Colonic mucosa (tissue), 4 donors: ENCODE data around the gene DNAH17. TPM values are rescaled to one million over a fixed set of nuclear protein-coding genes. Genes with fewer than 3 reads are reported as not detected.

Experiments
- DNase-seq: peaks from one replicate; pipeline ENCODE4 v3.0.0-alpha.2; 2020
- H3K27ac ChIP-seq: fragments of 200-600 bp; one replicate; pipeline ENCODE4 v1.8.0; 2021
- H3K27me3 ChIP-seq: fragments of 200-600 bp; one replicate; pipeline ENCODE4 v1.8.0; 2021
- H3K36me3 ChIP-seq: fragments of 200-600 bp; one replicate; pipeline ENCODE4 v1.8.0; 2021
- H3K4me1 ChIP-seq: fragments of 200-600 bp; one replicate; pipeline ENCODE4 v1.8.0; 2021; ENCODE audit warnings: mild to moderate bottlenecking
- H3K4me3 ChIP-seq: fragments of 200-600 bp; one replicate; pipeline ENCODE4 v1.8.0; 2021
- H3K9ac ChIP-seq, 2 donors: one replicate each; pipeline ENCODE4 v1.7.0; 2013; ENCODE audit warnings: control low read depth in 2 of 2, low read depth in 2 of 2, low read length in 2 of 2
- H3K9me3 ChIP-seq: fragments of 200-600 bp; one replicate; pipeline ENCODE4 v1.8.0; 2021
- CTCF ChIP-seq: fragments of 200-600 bp; IDR thresholded peaks from one replicate; pipeline ENCODE4 v1.8.0; 2022; ENCODE audit warnings: antibody characterized with exemption, mild to moderate bottlenecking
- intact Hi-C: fragments of 100-400 bp; cut with DNase I; formaldehyde crosslinking; loops from one replicate; pipeline ENCODE4 v1.14.1; 2022
- total RNA-seq, 2 donors: library from RNA; stranded (reverse); fragmentation: NEBNext Ultra II Directional in 1 of 2; extraction: Animal tissue kit (Norgen Biotek cat#: 25700) in 1 of 2; gene quantifications; one replicate each; pipeline ENCODE4 v1.2.1, GENCODE V29; 2021
- donor health status: healthy.
- donor health status: DM: no; HTN: no; CAD: no.
- donor health status: DM: no; HTN: no; CAD: no.

The DNAH17 gene
- total RNA-seq, 2 donors from 2014 or later, result 0.05 to 0.19 TPM

- no peak overlapping the region for H3K9ac ChIP-seq
- H3K9me3 ChIP-seq, result no peaks in the 10 kb centered on the region
- DNase-seq, result no peak
- no peaks in the 10 kb centered on the region for H3K36me3 ChIP-seq
- H3K27me3 ChIP-seq, result no peaks in the 10 kb centered on the region
- H3K27ac ChIP-seq, result no peak overlapping the region
- H3K4me3 ChIP-seq, result no peak overlapping the region
- no peaks in the 10 kb centered on the region for H3K4me1 ChIP-seq
- intact Hi-C loops, result no loop called here
- no peak for TF ChIP-seq CTCF
Measured at GRCh38 chr17:78620099-78620498, 42.9 kb upstream of the DNAH17 start.

DNA sequence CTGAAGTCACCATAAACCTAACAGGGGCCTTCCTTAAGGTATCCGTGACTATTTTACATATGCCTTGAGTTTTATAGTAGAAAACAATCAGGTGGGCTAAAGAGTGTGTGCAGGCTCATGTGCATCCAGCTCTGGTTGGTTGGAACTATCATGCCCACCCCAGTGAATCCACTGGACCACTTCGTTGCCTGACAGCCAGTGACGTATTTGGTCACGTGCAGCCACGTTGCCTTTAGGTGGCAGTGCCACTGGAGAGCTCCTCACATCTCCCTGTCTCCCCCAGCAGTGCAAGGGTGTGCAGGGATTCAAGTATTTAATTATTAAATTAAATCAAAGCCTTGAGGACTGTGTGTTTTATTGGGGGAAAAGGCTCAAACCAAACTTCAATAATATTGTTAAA lies 42.1 kb upstream of the DNAH17 start:
- Histone ChIP-seq H3K36me3 (no peaks in the 10 kb centered on the region), H3K27ac (no peak overlapping the region), H3K9me3 (no peaks in the 10 kb centered on the region), H3K4me1 (no peaks in the 10 kb centered on the region), H3K27me3 (no peaks in the 10 kb centered on the region), H3K4me3 (no peak overlapping the region), H3K9ac (no peak overlapping the region)
- TF ChIP-seq CTCF, result no peak
- intact Hi-C loops, result no loop called here
- DNase-seq, result no peak

GRCh38 chr17:78618264-78619066 lies 41.3 kb upstream of the DNAH17 start:
- Histone ChIP-seq H3K27me3 (no peaks in the 10 kb centered on the region), H3K4me3 (no peak overlapping the region), H3K9me3 (no peaks in the 10 kb centered on the region), H3K9ac (no peak overlapping the region), H3K4me1 (no peaks in the 10 kb centered on the region), H3K27ac (no peak overlapping the region), H3K36me3 (no peaks in the 10 kb centered on the region)
- TF ChIP-seq CTCF, result no peak
- intact Hi-C loops, result no loop called here
- no peak for DNase-seq

DNA sequence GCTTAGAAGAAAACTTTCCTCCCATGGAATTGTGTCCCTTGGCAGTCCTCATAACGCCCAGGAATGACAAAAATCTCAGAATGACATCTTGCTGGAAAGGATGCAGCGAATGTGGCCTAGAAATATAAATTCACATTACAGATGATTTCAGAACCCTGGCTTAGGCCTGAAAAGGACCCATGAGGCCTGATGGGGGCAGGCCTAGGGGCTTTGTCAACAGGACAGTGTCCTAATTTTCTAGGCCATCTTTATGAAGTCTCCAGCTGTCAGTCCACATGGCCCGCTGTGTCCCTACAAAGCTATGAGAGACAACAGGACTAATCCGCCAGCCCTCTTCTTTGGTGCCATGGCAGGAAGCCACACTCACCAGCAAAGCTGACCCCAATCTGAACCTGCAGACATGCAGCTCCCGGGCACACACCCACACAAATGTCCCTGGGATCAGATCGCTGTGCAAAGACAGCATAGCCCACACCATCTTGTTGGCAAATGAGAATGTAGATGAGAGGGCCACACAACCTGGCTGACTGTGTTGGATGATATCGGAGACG lies 40.4 kb upstream of the DNAH17 start:
- H3K36me3 ChIP-seq, result no peaks in the 10 kb centered on the region
- no peak for TF ChIP-seq CTCF
- intact Hi-C loops, result no loop called here
- H3K27me3 ChIP-seq, result no peaks in the 10 kb centered on the region
- no peaks in the 10 kb centered on the region for H3K9me3 ChIP-seq
- no peak overlapping the region for H3K27ac ChIP-seq
- no peak overlapping the region for H3K9ac ChIP-seq
- DNase-seq, result no peak
- H3K4me1 ChIP-seq, result no peaks in the 10 kb centered on the region
- no peak overlapping the region for H3K4me3 ChIP-seq

- Histone ChIP-seq H3K4me3 (no peak overlapping the region), H3K9ac (no peak overlapping the region), H3K27ac (no peak overlapping the region), H3K36me3 (no peaks in the 10 kb centered on the region), H3K4me1 (no peaks in the 10 kb centered on the region), H3K9me3 (no peaks in the 10 kb centered on the region), H3K27me3 (no peaks in the 10 kb centered on the region)
- intact Hi-C loops, result no loop called here
- TF ChIP-seq CTCF, result no peak
- DNase-seq, result no peak
Measured at GRCh38 chr17:78616946-78617345, 39.8 kb upstream of the DNAH17 start.
